Small intestine (tissue), 16 donors: ENCODE results near the gene NT5C1A. TPM values are rescaled to one million over a fixed set of nuclear protein-coding genes. Genes with fewer than 3 reads are reported as not detected.
A peak's percentile ranks its signal among the peaks of the same experiment; 100 is the strongest.

ENCODE experiments used
- DNase-seq, 2 donors: peaks; one replicate each; pipeline versions ENCODE4 v3.0.0 to v3.0.0-alpha.2; 2013
- FAIRE-seq: peaks from 2 replicates; lab custom pipeline; 2012; peaks lifted over from hg19 to GRCh38; lab: Jason Lieb, UNC
- H3K27ac ChIP-seq, 3 donors: one replicate each; pipeline ENCODE4 v1.5.1; 2013; ENCODE audit warnings: low read length in 2 of 3, mild to moderate bottlenecking in 2 of 3, control low read depth in 1 of 3, inconsistent platforms in 1 of 3, low read depth in 1 of 3, moderate library complexity in 1 of 3
- H3K27me3 ChIP-seq, 3 donors: one replicate each; pipeline ENCODE4 v1.6.1; 2013; ENCODE audit warnings: low read length in 3 of 3, inconsistent platforms in 1 of 3; ENCODE audit not compliant: control insufficient read depth in 3 of 3, insufficient read depth in 3 of 3
- H3K36me3 ChIP-seq, 3 donors: one replicate each; pipeline ENCODE4 v1.6.1; 2013; ENCODE audit warnings: low read length in 3 of 3, inconsistent platforms in 1 of 3, low read depth in 1 of 3, mild to moderate bottlenecking in 1 of 3, moderate library complexity in 1 of 3; ENCODE audit not compliant: control insufficient read depth in 3 of 3, insufficient read depth in 2 of 3
- H3K4me1 ChIP-seq, 3 donors: one replicate each; pipeline ENCODE4 v1.6.1; 2013; ENCODE audit warnings: low read length in 2 of 3, inconsistent platforms in 1 of 3, low read depth in 1 of 3, mild to moderate bottlenecking in 1 of 3, moderate library complexity in 1 of 3; ENCODE audit not compliant: control insufficient read depth in 3 of 3, insufficient read depth in 2 of 3
- H3K4me3 ChIP-seq, 3 donors: one replicate each; pipeline ENCODE4 v1.5.1; 2013; ENCODE audit warnings: low read length in 3 of 3, control low read depth in 1 of 3, inconsistent platforms in 1 of 3, low read depth in 1 of 3, mild to moderate bottlenecking in 1 of 3, moderate library complexity in 1 of 3
- H3K9me3 ChIP-seq, 2 donors: one replicate each; pipeline ENCODE4 v1.6.1; 2013; ENCODE audit warnings: low read depth in 1 of 2, low read length in 1 of 2; ENCODE audit not compliant: control insufficient read depth in 2 of 2, insufficient read depth in 1 of 2
- WGBS, 3 donors: extraction: QIAGEN DNeasy Blood & Tissue Kit; methylation state at CpG; one replicate each; pipeline ENCODE4 v1.1.7; 2013; 5-methylcytosine and 5-hydroxymethylcytosine counted together
- long read RNA-seq, 10 donors: transcript quantifications; one replicate each; lab custom pipeline, GENCODE V29; 2026
- polyA plus RNA-seq, 4 donors: library from polyadenylated mRNA; stranded (reverse) in 3 of 4; unstranded in 1 of 4; fragments of 200-250 nt in 3 of 4; fragments of 120-200 nt in 1 of 4; gene quantifications; one replicate each; pipeline versions ENCODE4 v1.2.1 to v1.2.3, GENCODE V29; 2013
- donor health status: healthy with polysubstance abuse.
- donor health status: control.
- donor health status: control.
- donor health status: Bipolar disorder and iron deficiency.
- donor health status: healthy.

The NT5C1A gene
- polyA plus RNA-seq = under 1 TPM in 2 of 4 donors, not detected in 2; 0.12 to 0.16 TPM
- long read RNA-seq, donor 1 = 0 reads
- long read RNA-seq, donor 2 = 0 reads
- long read RNA-seq, donor 3, partial matches to known transcripts = 0 of 1 reads
- long read RNA-seq, donor 3, other reads (novel, unspliced or antisense) = 0 of 1 reads
- long read RNA-seq, donor 4 = 0 reads
- long read RNA-seq, donor 5 = 0 reads
- long read RNA-seq, donor 6 = 0 reads
- long read RNA-seq, donor 7 = 0 reads
- long read RNA-seq, donor 8 = 0 reads
- long read RNA-seq, donor 9 = 0 reads
- long read RNA-seq, donor 10 = 0 reads

DNA sequence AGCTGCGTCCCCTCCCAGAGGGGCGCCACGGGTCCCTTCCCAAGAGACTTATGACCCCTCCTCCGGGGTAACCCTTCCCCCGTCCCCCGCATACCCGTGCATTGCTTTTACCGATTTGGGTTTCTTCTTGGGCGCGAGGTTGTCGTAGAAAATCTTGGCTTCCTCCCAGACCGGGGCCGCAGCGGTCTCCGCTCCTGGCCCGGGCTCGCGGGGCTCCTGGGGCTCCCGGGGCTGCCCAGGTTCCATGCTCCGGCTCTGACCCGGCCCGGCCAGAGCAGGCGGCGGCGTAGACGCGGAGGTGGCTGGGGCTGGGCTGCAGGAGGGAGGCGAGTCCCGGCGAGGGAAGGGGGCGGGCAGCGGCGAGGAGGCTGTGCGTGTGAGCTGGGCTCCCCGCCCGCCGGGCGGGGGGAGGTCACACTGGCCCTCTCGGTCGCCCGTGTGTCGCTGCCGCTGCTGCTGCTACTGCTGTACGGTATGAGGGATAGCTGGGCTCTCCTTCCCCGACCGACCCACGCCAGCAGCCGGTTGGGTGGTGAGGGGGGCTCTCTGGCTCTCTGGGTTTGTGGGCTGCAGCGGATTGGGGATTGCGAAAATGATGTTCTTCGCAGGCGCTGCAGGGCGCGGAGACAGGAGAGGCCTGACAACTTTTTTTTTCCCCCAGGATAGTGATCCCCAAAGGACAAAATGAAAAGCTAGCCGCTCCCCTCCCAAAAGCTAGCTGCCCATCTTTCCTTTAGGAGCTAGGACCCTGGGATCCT is at the start of gene NT5C1A:
Gene NT5C1A (minus strand): TSS at position 315 of the 758 bp plus-strand sequence. CDS start 69 bp downstream, at position 246.
- FAIRE-seq = no peak
- H3K9me3 ChIP-seq = no peaks in the 10 kb centered on the region
- no peaks in the 10 kb centered on the region for H3K4me1 ChIP-seq
- H3K36me3 ChIP-seq = no peaks in the 10 kb centered on the region
- H3K27ac ChIP-seq = no peak within 1 kb of the TSS
- peak in 1 of 2 donors; percentile 24 for DNase-seq
- 1 to 3% (median 3%) methylated on average over 52 to 55 of the region's 55 CpGs for WGBS, 3 donors
- peak within 1 kb of the TSS in 2 of 3 donors; percentile 18 to 27 for H3K4me3 ChIP-seq
- H3K27me3 ChIP-seq = peaks cover 6 to 72% (median 11%) of the 10 kb centered on the region in 3 donors

DNA sequence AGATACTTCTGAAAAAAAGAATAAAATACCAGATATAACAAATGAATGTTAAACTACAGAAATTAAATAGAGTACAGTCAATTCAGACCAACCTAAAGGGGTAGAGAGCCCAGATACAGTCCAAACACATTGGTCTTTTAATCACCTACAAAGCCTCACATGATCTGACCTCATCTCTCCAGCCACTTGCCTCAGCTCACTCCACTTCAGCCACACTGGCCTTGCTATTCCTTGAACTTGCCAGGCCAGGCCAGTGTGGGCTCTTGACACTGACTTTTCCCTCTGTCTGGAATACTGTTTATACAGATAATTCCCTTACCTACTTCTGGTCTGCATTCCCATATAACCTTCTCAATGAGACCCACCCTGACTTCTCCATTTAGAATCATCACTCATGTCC is 49.8 kb upstream of the NT5C1A start:
- Histone ChIP-seq H3K9me3 (no peaks in the 10 kb centered on the region), H3K27ac (no peak overlapping the region), H3K4me3 (no peak overlapping the region), H3K27me3 (peaks cover 0 to 42% (median 0%) of the 10 kb centered on the region in 3 donors), H3K4me1 (no peaks in the 10 kb centered on the region), H3K36me3 (no peaks in the 10 kb centered on the region)
- FAIRE-seq (no peak), DNase-seq (no peak)

DNA sequence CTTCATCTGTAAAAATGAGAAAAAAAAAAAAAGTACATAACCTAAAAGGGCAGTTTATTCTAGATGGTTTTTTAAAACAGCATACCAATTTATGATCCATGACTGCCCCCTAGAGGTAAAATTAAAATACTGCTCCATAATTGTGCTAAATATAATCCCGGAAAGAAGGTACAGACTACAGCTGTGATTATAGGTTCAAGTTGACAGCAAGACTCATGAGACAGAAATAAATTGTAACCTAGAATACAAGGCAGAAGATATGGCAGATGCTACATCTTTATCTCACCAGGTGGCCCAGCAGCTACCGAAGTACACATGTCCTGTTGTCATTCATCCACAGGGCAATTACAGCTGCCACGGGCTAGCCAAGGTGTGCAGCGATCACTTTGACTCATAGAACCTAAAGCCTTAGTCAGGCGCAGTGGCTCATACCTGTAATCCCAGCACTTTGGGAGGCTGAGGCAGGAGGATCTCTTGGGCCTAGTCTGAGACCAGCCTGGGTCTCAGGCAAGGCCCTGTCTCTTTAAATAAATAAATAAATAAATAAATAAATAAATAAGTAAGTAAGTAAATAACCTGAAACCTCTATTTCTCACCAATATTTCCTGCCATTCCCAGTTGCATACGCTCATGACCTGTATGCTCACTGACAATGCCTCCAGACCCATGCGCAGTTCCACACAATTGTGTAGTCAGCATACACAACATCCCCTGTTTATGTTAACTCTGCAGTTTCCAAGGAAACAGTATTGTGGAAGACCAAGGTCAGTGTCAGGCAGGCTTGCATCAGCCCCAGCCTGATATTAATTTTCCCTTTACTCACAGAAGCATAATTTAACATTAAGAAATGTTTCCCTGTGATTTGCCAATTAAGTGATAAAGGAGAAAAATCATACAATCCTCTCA is 48.4 kb upstream of the NT5C1A start:
- no peaks in the 10 kb centered on the region for H3K9me3 ChIP-seq
- WGBS, 3 donors = 38 to 47% (median 38%) methylated on average over 7 of the region's 7 CpGs
- H3K4me3 ChIP-seq = no peak overlapping the region
- no peaks in the 10 kb centered on the region for H3K36me3 ChIP-seq
- peak; percentile 96 for FAIRE-seq
- no peaks in the 10 kb centered on the region for H3K4me1 ChIP-seq
- DNase-seq = peak; percentile 79 to 80
- no peak overlapping the region for H3K27ac ChIP-seq
- H3K27me3 ChIP-seq = peaks cover 0 to 35% (median 0%) of the 10 kb centered on the region in 3 donors

DNA sequence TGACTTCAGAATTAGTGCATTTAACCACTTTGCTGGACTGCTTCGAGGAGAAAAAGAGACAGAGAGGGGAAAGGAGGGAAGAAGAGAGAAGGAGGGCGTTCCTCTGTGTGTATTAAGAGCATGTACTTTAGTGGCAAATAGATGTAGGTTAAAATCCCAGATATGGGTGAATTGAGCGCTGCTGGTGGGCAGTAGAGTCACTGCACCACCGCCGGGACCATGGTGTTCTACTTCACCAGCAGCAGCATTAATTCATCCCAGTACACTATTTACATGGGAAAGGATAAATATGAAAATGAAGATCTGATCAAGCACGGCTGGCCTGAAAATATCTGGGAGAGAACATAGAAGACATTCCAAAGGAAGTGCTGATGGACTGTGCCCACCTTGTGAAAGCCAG is 45.9 kb upstream of the NT5C1A start:
- Histone ChIP-seq H3K27ac (no peak overlapping the region), H3K4me3 (no peak overlapping the region), H3K4me1 (no peaks in the 10 kb centered on the region), H3K36me3 (no peaks in the 10 kb centered on the region), H3K27me3 (peaks cover 0 to 35% (median 2%) of the 10 kb centered on the region in 3 donors), H3K9me3 (no peaks in the 10 kb centered on the region)
- DNase-seq = no peak
- no peak for FAIRE-seq
- WGBS, 3 donors = 45 to 58% (median 57%) methylated on average over 6 of the region's 6 CpGs

DNA sequence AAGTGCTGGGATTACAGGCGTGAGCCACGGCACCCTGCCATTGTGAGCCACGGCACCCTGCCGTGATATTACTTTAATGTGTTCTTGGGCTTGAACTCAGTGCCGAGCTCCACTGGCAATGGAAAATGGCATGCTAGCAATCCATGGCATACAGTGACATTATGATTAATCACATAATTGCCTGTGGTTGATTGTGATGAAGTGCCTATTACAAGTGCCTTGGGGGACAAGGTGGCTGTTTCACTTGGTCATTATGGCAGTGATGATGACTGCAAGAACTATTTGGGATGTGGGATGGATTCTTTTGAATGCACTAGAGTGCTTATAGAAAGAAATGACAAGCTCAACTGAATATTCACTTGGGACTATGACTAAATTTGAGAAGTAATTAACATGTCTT is 41.6 kb upstream of the NT5C1A start:
- Histone ChIP-seq H3K36me3 (no peaks in the 10 kb centered on the region), H3K27me3 (peaks cover 0 to 26% (median 6%) of the 10 kb centered on the region in 3 donors), H3K9me3 (no peaks in the 10 kb centered on the region), H3K4me1 (peaks cover 0 to 3% (median 2%) of the 10 kb centered on the region in 3 donors), H3K27ac (no peak overlapping the region), H3K4me3 (no peak overlapping the region)
- DNase-seq = no peak
- FAIRE-seq = no peak
- 93 to 94% (median 93%) methylated on average over 5 of the region's 5 CpGs for WGBS, 3 donors

DNA sequence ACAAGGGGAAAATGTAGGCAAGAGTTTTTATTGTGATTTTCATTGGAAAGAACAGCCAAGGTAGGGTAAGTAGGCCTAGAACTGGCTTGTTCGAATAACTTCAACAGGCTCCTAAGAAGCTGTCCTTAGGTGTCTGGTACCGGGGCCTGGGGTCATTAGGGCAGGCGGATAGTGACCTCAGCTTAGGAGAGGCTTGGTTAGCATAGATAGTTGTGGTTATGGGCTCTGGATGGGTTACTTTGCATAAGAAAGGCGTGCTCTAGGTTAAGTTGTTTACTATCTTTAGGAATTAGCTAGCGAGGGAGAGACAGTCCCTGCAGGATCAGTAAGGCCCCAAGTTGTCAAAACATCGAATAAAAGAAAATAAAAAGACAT is 40.0 kb upstream of the NT5C1A start:
- DNase-seq (no peak), FAIRE-seq (no peak)
- Histone ChIP-seq H3K27ac (no peak overlapping the region), H3K4me3 (no peak overlapping the region), H3K36me3 (no peaks in the 10 kb centered on the region), H3K27me3 (peaks cover 0 to 13% (median 6%) of the 10 kb centered on the region in 3 donors), H3K4me1 (peaks cover 0 to 7% (median 4%) of the 10 kb centered on the region in 3 donors), H3K9me3 (no peaks in the 10 kb centered on the region)
- WGBS, 3 donors = 79 to 90% (median 85%) methylated on average over 6 of the region's 6 CpGs

DNA sequence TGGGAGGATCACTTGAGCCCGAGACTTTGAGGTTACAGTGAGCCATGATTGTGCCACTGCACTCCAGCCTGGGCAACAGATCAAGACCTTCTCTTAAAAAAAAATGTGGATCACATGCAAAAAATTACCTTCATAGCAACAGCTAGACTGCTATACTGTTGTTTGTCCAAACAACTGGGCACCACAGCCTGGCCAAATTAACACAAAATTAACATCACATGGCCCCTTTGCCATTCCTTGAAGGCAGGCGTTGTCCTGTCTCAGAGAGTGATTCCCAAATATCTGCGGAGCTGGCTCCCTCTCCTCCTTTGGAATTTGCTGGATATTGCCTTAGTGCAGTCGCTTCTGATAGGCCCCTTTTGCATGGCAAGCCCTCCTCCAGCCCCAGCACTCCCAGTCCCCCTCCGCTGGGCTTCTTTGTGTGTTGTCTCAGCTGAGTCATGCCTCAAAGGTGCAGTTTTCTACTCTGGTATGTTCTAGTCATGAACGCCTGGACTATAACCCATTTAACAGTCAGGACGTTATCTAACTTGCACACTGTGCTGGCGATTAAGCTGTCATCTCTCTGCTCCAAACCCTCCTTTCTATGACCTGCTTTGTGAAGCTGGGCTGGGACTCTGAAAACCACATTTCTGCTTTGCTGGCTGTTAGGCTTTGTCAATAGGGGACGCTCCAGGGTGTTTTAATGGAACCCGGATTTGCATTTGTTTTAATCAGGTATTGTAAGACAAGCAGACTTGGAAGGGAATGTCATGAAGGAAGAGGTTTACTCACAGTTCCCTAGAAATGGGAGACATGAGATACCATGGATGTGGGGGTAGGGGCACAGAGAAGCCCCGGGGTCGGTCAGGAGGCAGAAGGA is 39.4 kb upstream of the NT5C1A start:
- H3K4me3 ChIP-seq = no peak overlapping the region
- no peaks in the 10 kb centered on the region for H3K9me3 ChIP-seq
- H3K36me3 ChIP-seq = no peaks in the 10 kb centered on the region
- 54 to 68% (median 59%) methylated on average over 12 of the region's 12 CpGs for WGBS, 3 donors
- peaks cover 0 to 10% (median 6%) of the 10 kb centered on the region in 3 donors for H3K27me3 ChIP-seq
- DNase-seq = peak; percentile 65 to 81
- peaks cover 0 to 7% (median 4%) of the 10 kb centered on the region in 3 donors for H3K4me1 ChIP-seq
- no peak for FAIRE-seq
- no peak overlapping the region for H3K27ac ChIP-seq
